GM21619 (cell line): ENCODE results near the gene EML6.

Experiments used
- ATAC-seq: cut with Tn5 transposase; IDR thresholded peaks from one replicate; pipeline ENCODE4 v1.9.1; 2021; ENCODE audit not compliant: unreplicated experiment

The EML6 gene

GRCh38 chr2:55014962-55015939 is 291.8 kb downstream of the EML6 start:
- ATAC-seq, result no peak

GRCh38 chr2:55017428-55017827 is 294.0 kb downstream of the EML6 start:
- no peak for ATAC-seq

- no peak for ATAC-seq
Observed at GRCh38 chr2:55017880-55018279, 294.4 kb downstream of the EML6 start.

- no peak for ATAC-seq
Observed at GRCh38 chr2:55018619-55019018, 295.2 kb downstream of the EML6 start.

GRCh38 chr2:55019526-55020258 is 296.2 kb downstream of the EML6 start:
- ATAC-seq, result no peak
